Measurements from ENCODE around the gene ERICH6. TPM values are rescaled to one million over a fixed set of nuclear protein-coding genes. Genes with fewer than 3 reads are reported as not detected.

The ERICH6 gene
- polyA plus RNA-seq, 3 donors = 0.04 TPM; not detected in 2

DNA sequence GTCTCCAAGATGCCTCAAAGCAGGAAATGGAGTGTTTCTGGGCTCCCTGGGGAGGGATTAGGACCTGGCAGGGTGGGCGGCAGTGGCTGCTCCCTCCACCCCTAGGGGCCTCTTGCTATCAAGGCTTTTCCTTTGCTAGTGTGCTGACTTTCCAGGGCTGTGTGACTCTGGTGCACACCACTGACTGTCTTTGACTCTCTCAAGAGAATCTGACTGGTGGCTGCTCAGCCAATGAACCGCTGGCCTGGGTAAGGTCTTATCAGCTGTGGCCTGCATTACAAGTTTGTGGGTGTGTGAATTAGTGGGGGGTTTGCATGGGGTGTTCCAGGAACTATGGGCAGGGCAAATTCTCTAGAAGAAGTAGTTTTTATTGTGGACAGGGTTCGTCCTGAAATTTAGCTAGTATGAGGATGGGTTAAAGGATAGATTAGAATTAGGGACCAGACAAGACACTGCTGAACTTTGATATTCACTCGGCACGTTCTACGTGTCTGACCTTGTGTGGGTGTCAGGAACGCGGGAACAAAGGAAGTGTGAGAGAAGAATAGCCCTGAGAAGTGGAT lies 29.7 kb upstream of the ERICH6 start:
- DNase-seq = no peak
- Mint-ChIP-seq H3K36me3 (no peaks in the 10 kb centered on the region), H3K27me3 (ENCODE audit: low read depth in 3 of 3) (peaks cover 0 to 3% (median 3%) of the 10 kb centered on the region in 3 donors), H3K4me1 (peaks cover 14% of the 10 kb centered on the region), H3K27ac (no peak overlapping the region), H3K9me3 (no peaks in the 10 kb centered on the region), H3K4me3 (no peak overlapping the region)
- Histone ChIP-seq H3K4me3 (replicated peaks in 1 of 3; ENCODE audit: low read depth in 2 of 3, low read length in 3 of 3) (no peak overlapping the region), H3K4me2 (replicated peaks; ENCODE audit: extremely low read depth, low read length, poor library complexity, severe bottlenecking) (no peak overlapping the region), H3K9me3 (replicated peaks in 1 of 2; ENCODE audit: control insufficient read depth in 1 of 2, insufficient read depth in 1 of 2, low read length in 2 of 2) (no peaks in the 10 kb centered on the region), H3K4me1 (ENCODE audit: control insufficient read depth in 1 of 2, insufficient read depth in 2 of 2, low read length in 2 of 2) (peaks cover 14% of the 10 kb centered on the region in 2 donors), H3K36me3 (replicated peaks in 1 of 2; ENCODE audit: control insufficient read depth in 1 of 2, insufficient read depth in 2 of 2, low read length in 2 of 2) (no peaks in the 10 kb centered on the region), H3K9ac (ENCODE audit: insufficient read depth, low read length, poor library complexity, severe bottlenecking) (no peak overlapping the region), H2AFZ (ENCODE audit: insufficient read depth, low read depth, low read length, poor library complexity, severe bottlenecking) (no peak overlapping the region), H4K20me1 (ENCODE audit: insufficient read depth, low read length) (no peaks in the 10 kb centered on the region), H3K27me3 (ENCODE audit: control insufficient read depth in 2 of 2, insufficient read depth in 2 of 2, low read length in 2 of 2) (no peaks in the 10 kb centered on the region), H3K27ac (ENCODE audit: low read depth in 1 of 2, low read length in 2 of 2) (no peak overlapping the region), H3K79me2 (ENCODE audit: insufficient read depth, low read length) (no peaks in the 10 kb centered on the region)
- TF ChIP-seq, protein P1, sequence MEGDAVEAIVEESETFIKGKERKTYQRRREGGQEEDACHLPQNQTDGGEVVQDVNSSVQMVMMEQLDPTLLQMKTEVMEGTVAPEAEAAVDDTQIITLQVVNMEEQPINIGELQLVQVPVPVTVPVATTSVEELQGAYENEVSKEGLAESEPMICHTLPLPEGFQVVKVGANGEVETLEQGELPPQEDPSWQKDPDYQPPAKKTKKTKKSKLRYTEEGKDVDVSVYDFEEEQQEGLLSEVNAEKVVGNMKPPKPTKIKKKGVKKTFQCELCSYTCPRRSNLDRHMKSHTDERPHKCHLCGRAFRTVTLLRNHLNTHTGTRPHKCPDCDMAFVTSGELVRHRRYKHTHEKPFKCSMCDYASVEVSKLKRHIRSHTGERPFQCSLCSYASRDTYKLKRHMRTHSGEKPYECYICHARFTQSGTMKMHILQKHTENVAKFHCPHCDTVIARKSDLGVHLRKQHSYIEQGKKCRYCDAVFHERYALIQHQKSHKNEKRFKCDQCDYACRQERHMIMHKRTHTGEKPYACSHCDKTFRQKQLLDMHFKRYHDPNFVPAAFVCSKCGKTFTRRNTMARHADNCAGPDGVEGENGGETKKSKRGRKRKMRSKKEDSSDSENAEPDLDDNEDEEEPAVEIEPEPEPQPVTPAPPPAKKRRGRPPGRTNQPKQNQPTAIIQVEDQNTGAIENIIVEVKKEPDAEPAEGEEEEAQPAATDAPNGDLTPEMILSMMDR (IDR thresholded peaks at IDR 0.05) = no peak
- intact Hi-C loops (cut with micrococcal nuclease) = no loop called here
- 99% methylated on average over 5 of the region's 8 CpGs for WGBS (ENCODE audit: insufficient coverage)

DNA sequence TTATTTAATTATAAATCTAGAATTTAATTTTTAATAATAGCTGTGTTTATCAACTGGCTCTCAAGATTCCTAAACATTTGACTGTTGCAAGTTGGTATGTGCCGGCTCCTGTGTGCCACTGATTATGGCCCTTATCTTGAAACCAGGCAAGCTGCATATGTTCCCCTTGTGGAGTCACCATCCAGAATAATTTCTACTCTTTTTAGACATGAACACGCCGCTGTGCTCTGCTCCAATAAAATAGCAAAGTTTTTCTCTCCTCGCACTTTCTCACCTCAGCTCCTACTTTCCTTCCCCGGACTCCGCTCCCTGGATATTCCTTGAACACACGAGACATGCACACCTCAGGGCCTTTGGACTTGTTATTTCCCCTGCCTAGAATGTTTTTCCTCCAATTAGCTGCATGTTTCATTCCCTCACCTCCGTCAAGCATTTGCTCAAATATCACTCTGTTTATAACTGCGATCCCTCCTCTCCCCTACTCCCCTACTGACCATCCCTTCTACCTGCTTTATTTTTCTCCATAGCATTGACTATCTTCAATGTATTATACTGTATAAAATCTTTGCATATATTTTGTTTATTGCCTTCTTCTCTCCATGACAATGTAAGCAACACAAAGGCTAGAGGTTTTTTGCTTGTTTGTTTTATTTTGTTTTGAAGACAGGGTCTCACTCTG lies 26.1 kb upstream of the ERICH6 start:
- Mint-ChIP-seq H3K4me1 (no peaks in the 10 kb centered on the region), H3K27ac (no peak overlapping the region), H3K4me3 (no peak overlapping the region), H3K9me3 (peaks cover 0 to 1% (median 0%) of the 10 kb centered on the region in 7 donors), H3K27me3 (ENCODE audit: low read depth in 3 of 3) (no peaks in the 10 kb centered on the region), H3K36me3 (no peaks in the 10 kb centered on the region)
- TF ChIP-seq, protein P1 (IDR thresholded peaks at IDR 0.05) = no peak
- Histone ChIP-seq H3K27ac (ENCODE audit: low read depth in 1 of 2, low read length in 2 of 2) (no peak overlapping the region), H3K4me2 (replicated peaks; ENCODE audit: extremely low read depth, low read length, poor library complexity, severe bottlenecking) (no peak overlapping the region), H3K27me3 (ENCODE audit: control insufficient read depth in 2 of 2, insufficient read depth in 2 of 2, low read length in 2 of 2) (no peaks in the 10 kb centered on the region), H3K36me3 (replicated peaks in 1 of 2; ENCODE audit: control insufficient read depth in 1 of 2, insufficient read depth in 2 of 2, low read length in 2 of 2) (no peaks in the 10 kb centered on the region), H2AFZ (ENCODE audit: insufficient read depth, low read depth, low read length, poor library complexity, severe bottlenecking) (no peak overlapping the region), H3K79me2 (ENCODE audit: insufficient read depth, low read length) (no peaks in the 10 kb centered on the region), H4K20me1 (ENCODE audit: insufficient read depth, low read length) (no peaks in the 10 kb centered on the region), H3K4me1 (ENCODE audit: control insufficient read depth in 1 of 2, insufficient read depth in 2 of 2, low read length in 2 of 2) (no peaks in the 10 kb centered on the region), H3K9ac (ENCODE audit: insufficient read depth, low read length, poor library complexity, severe bottlenecking) (no peak overlapping the region), H3K9me3 (replicated peaks in 1 of 2; ENCODE audit: control insufficient read depth in 1 of 2, insufficient read depth in 1 of 2, low read length in 2 of 2) (no peaks in the 10 kb centered on the region), H3K4me3 (replicated peaks in 1 of 3; ENCODE audit: low read depth in 2 of 3, low read length in 3 of 3) (no peak overlapping the region)
- intact Hi-C loops (cut with micrococcal nuclease) = loop anchor here (10.0 kb wide), 2 partner anchors 45 to 415 kb away; no protein-coding TSS in a partner anchor
- no peak for DNase-seq
- WGBS (ENCODE audit: insufficient coverage) = 95% methylated on average over 9 of the region's 9 CpGs

Measured in CD14-positive monocyte (primary cell).